Hepatocyte (in vitro differentiated cells): ENCODE measurements around the gene HS3ST1. TPM values are rescaled to one million over a fixed set of nuclear protein-coding genes. Genes with fewer than 3 reads are reported as not detected.

Source experiments
- DNase-seq: peaks from one replicate; pipeline ENCODE4 v3.0.0-alpha.2; 2016; ENCODE audit warnings: low spot score
- H2AFZ ChIP-seq: fragments of 200-600 bp; sonication (generic); 2 replicates; pipeline ENCODE4 v1.6.0; 2016; ENCODE audit warnings: antibody characterized with exemption, mild to moderate bottlenecking
- H3K27ac ChIP-seq: fragments of 200-600 bp; sonication (generic); 2 replicates; pipeline ENCODE4 v1.5.1; 2016; ENCODE audit warnings: mild to moderate bottlenecking
- H3K27me3 ChIP-seq: fragments of 200-600 bp; sonication (generic); 2 replicates; pipeline ENCODE4 v1.6.1; 2016
- H3K36me3 ChIP-seq: fragments of 200-600 bp; sonication (generic); replicated peaks from 2 replicates; pipeline ENCODE4 v1.5.1; 2016; ENCODE audit warnings: low read depth; ENCODE audit not compliant: insufficient read depth
- H3K4me1 ChIP-seq: fragments of 200-600 bp; sonication (generic); 2 replicates; pipeline ENCODE4 v1.5.1; 2016; ENCODE audit warnings: mild to moderate bottlenecking, moderate library complexity; ENCODE audit not compliant: insufficient read depth
- H3K4me2 ChIP-seq: fragments of 200-600 bp; sonication (generic); 2 replicates; pipeline ENCODE4 v1.6.0; 2016
- H3K4me3 ChIP-seq: fragments of 200-600 bp; sonication (generic); 2 replicates; pipeline ENCODE4 v1.5.1; 2016; ENCODE audit warnings: mild to moderate bottlenecking
- H3K79me2 ChIP-seq: fragments of 200-600 bp; sonication (generic); 2 replicates; pipeline ENCODE4 v1.6.0; 2017; ENCODE audit warnings: mild to moderate bottlenecking
- H3K9me2 ChIP-seq: fragments of 200-600 bp; sonication (generic); replicated peaks from 2 replicates; pipeline ENCODE4 v1.6.0; 2017; ENCODE audit warnings: mild to moderate bottlenecking; ENCODE audit not compliant: insufficient read depth
- H3K9me3 ChIP-seq: fragments of 200-600 bp; sonication (generic); 2 replicates; pipeline ENCODE4 v1.5.1; 2016; ENCODE audit warnings: low read depth, mild to moderate bottlenecking
- H4K20me1 ChIP-seq: fragments of 200-600 bp; sonication (generic); 2 replicates; pipeline ENCODE4 v1.6.0; 2016; ENCODE audit warnings: mild to moderate bottlenecking; ENCODE audit not compliant: insufficient read depth, poor library complexity, severe bottlenecking
- EZH2 ChIP-seq: fragments of 200-600 bp; sonication (generic); IDR thresholded peaks from 2 replicates; pipeline ENCODE4 v1.6.1; 2016; ENCODE audit warnings: antibody characterized with exemption, mild to moderate bottlenecking, borderline replicate concordance
- EZH2phosphoT487 ChIP-seq: fragments of 200-600 bp; sonication (generic); IDR thresholded peaks from one replicate; pipeline ENCODE4 v1.6.1; 2018; ENCODE audit warnings: antibody characterized with exemption, mild to moderate bottlenecking, low read depth, moderate library complexity; ENCODE audit not compliant: unreplicated experiment, severe bottlenecking
- WGBS: methylation state at CpG from one replicate; pipeline ENCODE4 v1.1.6; 2016; ENCODE audit warnings: low lambda C conversion rate; ENCODE audit errors: missing lambda C conversion rate; 5-methylcytosine and 5-hydroxymethylcytosine counted together
- polyA plus RNA-seq: library from polyadenylated mRNA; unstranded; fragments of >200 nt; fragmentation: Nextera tagmentation; extraction: Ambion mirVana; gene quantifications from 2 replicates; pipeline ENCODE4 v1.2.1, GENCODE V29; 2016
- total RNA-seq: library from RNA; depleted of rRNA; stranded (reverse); fragments of >200 nt; gene quantifications from 2 replicates; pipeline ENCODE4 v1.2.3, GENCODE V29; 2014
- TF ChIP-seq, protein P1 (sequence below): fragments of 200-600 bp; sonication (generic); IDR thresholded peaks from 2 replicates; pipeline ENCODE4 v1.5.1; 2016; ENCODE audit warnings: antibody characterized with exemption, mild to moderate bottlenecking; ENCODE audit not compliant: poor library complexity

The HS3ST1 gene
- total and polyA plus RNA-seq, 2 experiments from 2014 or later = 1.5 to 7.4 TPM

DNA sequence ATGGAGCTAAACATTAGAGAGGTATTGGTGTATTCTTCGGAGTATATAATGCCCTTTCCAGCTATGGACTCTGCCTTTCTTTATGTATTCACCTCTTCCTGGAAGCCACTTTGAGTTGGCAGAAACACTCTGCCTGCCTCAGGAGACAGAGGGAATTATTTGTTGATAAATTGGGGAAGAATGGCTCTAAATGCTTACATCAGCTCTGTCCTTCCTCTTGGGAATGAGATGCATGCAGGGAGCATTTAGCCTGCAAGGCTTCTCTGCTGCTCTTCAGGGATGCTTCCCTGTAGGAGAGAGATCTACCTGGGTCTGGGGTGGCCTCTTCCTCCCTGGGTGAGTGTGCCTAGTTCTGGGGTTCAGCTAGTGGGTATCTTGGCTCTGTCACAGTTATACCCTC lies 6.9 kb upstream of the HS3ST1 start:
- H2AFZ ChIP-seq = no peak overlapping the region
- H3K4me1 ChIP-seq = no peaks in the 10 kb centered on the region
- no peak for DNase-seq
- no peaks in the 10 kb centered on the region for H3K9me2 ChIP-seq
- H3K27me3 ChIP-seq = no peaks in the 10 kb centered on the region
- H3K4me2 ChIP-seq = no peak overlapping the region
- no peak overlapping the region for H3K4me3 ChIP-seq
- no peaks in the 10 kb centered on the region for H3K9me3 ChIP-seq
- no peaks in the 10 kb centered on the region for H4K20me1 ChIP-seq
- TF ChIP-seq, protein P1, sequence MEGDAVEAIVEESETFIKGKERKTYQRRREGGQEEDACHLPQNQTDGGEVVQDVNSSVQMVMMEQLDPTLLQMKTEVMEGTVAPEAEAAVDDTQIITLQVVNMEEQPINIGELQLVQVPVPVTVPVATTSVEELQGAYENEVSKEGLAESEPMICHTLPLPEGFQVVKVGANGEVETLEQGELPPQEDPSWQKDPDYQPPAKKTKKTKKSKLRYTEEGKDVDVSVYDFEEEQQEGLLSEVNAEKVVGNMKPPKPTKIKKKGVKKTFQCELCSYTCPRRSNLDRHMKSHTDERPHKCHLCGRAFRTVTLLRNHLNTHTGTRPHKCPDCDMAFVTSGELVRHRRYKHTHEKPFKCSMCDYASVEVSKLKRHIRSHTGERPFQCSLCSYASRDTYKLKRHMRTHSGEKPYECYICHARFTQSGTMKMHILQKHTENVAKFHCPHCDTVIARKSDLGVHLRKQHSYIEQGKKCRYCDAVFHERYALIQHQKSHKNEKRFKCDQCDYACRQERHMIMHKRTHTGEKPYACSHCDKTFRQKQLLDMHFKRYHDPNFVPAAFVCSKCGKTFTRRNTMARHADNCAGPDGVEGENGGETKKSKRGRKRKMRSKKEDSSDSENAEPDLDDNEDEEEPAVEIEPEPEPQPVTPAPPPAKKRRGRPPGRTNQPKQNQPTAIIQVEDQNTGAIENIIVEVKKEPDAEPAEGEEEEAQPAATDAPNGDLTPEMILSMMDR = no peak
- H3K27ac ChIP-seq = no peak overlapping the region
- H3K79me2 ChIP-seq = no peaks in the 10 kb centered on the region
- H3K36me3 ChIP-seq = no peaks in the 10 kb centered on the region
- 100% methylated on average over 1 of the region's 1 CpG for WGBS

DNA sequence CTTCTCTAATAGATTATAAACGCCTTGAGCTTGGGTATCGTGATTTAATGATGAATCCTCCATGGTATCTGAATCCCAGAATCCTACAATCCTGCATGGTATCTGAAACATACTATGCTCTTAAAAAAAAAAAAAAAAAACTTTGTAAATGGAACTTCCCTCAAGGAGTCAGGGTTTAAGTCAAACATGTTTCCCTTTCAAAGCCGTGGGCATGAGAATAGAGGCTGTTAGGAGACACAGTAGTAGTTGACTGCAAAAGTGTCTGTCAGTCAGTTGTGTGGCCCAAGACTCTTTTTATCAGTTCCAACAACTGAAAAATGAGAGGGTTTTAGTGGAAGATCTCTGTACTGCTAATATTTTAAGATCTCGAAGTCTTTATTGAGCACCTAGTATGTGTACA lies 2.4 kb upstream of the HS3ST1 start:
- TF ChIP-seq EZH2phosphoT487 = no peak
- TF ChIP-seq, protein P1 = no peak
- no peak for TF ChIP-seq EZH2
- DNase-seq = no peak
- H3K36me3 ChIP-seq = no peaks in the 10 kb centered on the region
- no peak overlapping the region for H3K4me3 ChIP-seq
- no peaks in the 10 kb centered on the region for H3K9me3 ChIP-seq
- peak overlapping the region; percentile 21 for H3K4me2 ChIP-seq
- peaks cover 13% of the 10 kb centered on the region for H3K4me1 ChIP-seq
- peak overlapping the region; percentile 92 for H3K27ac ChIP-seq
- H3K27me3 ChIP-seq = peaks cover 16% of the 10 kb centered on the region
- 83% methylated on average over 4 of the region's 4 CpGs for WGBS
- H2AFZ ChIP-seq = no peak overlapping the region
- peaks cover 5% of the 10 kb centered on the region for H3K79me2 ChIP-seq
- no peaks in the 10 kb centered on the region for H3K9me2 ChIP-seq
- H4K20me1 ChIP-seq = no peaks in the 10 kb centered on the region

DNA sequence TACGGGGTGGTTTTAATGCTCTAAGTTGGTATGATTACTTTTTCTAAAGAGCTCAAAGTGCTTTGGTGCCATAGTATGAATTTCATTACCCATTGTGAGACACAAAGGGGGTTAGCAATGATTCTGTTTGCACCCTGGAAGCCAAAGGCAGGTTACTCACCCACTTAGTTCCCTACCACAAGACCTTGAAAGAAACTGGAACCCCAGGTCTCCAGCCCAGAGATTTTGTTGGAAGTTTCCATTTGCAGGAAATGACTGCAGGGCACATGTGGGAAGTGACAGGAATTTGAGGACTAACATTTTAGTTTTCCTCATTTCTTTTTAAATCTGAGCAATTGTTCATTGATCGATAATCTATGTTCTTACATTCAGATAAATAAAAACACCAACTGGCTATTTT lies 1.8 kb upstream of the HS3ST1 start:
- no peak for DNase-seq
- no peaks in the 10 kb centered on the region for H3K36me3 ChIP-seq
- no peaks in the 10 kb centered on the region for H3K9me3 ChIP-seq
- TF ChIP-seq EZH2phosphoT487 = no peak
- TF ChIP-seq, protein P1 = no peak
- no peak for TF ChIP-seq EZH2
- peaks cover 5% of the 10 kb centered on the region for H3K79me2 ChIP-seq
- no peaks in the 10 kb centered on the region for H4K20me1 ChIP-seq
- peaks cover 16% of the 10 kb centered on the region for H3K27me3 ChIP-seq
- 91% methylated on average over 2 of the region's 2 CpGs for WGBS
- peak overlapping the region; percentile 92 for H3K27ac ChIP-seq
- H3K4me2 ChIP-seq = peak overlapping the region; percentile 96
- H3K4me3 ChIP-seq = no peak overlapping the region
- no peaks in the 10 kb centered on the region for H3K9me2 ChIP-seq
- H2AFZ ChIP-seq = no peak overlapping the region
- peaks cover 13% of the 10 kb centered on the region for H3K4me1 ChIP-seq

DNA sequence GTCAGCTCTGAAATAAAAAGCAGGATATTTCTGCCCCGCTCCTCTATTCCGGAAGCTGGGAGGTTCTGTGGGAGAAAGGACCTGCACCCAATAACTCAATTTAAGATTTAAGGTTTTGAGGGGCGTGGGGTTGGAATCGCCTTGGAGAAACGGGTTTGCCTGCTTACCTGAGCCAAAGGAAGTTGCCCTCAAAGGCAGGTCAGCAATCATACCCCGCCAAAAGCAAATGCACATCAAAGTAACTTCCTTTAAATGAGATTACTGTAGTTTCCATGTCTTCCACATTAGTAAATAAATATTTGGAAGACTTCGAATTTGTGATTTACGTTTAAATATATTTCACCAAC lies 978 bp upstream of the HS3ST1 start:
- Histone ChIP-seq H3K4me1 (peaks cover 13% of the 10 kb centered on the region), H3K36me3 (no peaks in the 10 kb centered on the region), H3K27me3 (peaks cover 16% of the 10 kb centered on the region), H3K79me2 (peaks cover 5% of the 10 kb centered on the region), H3K9me3 (no peaks in the 10 kb centered on the region), H4K20me1 (no peaks in the 10 kb centered on the region), H2AFZ (no peak overlapping the region), H3K4me3 (peak overlapping the region; percentile 77), H3K27ac (peak overlapping the region; percentile 92), H3K9me2 (no peaks in the 10 kb centered on the region), H3K4me2 (peak overlapping the region; percentile 96)
- TF ChIP-seq EZH2phosphoT487 (no peak), EZH2 (no peak)
- TF ChIP-seq, protein P1 = no peak
- WGBS = 21% methylated on average over 8 of the region's 8 CpGs
- no peak for DNase-seq
